Vagina (tissue), 2 donors: Measurements from ENCODE around the gene RORC. TPM values are rescaled to one million over a fixed set of nuclear protein-coding genes. Genes with fewer than 3 reads are reported as not detected.
A peak's percentile ranks its signal among the peaks of the same experiment; 100 is the strongest.

Source experiments
- DNase-seq, 2 donors: peaks; one replicate each; pipeline ENCODE4 v3.0.0-alpha.2; 2017; ENCODE audit errors: extremely low spot score in 2 of 2
- H3K27ac ChIP-seq: fragments of 200-600 bp; sonication (generic); one replicate; pipeline ENCODE4 v1.5.1; 2019
- H3K27me3 ChIP-seq: fragments of 200-600 bp; sonication (generic); one replicate; pipeline ENCODE4 v1.5.1; 2019
- H3K36me3 ChIP-seq, 2 donors: fragments of 200-600 bp; sonication (generic); one replicate each; pipeline ENCODE4 v1.5.1; 2017 to 2019
- H3K4me1 ChIP-seq: fragments of 200-600 bp; sonication (generic); one replicate; pipeline ENCODE4 v1.5.1; 2019
- H3K4me3 ChIP-seq, 2 donors: fragments of 200-600 bp; sonication (generic); 1 replicate in 1 of 2; 2 replicates in 1 of 2; pipeline ENCODE4 v1.5.1; 2016 to 2019
- H3K9me3 ChIP-seq: fragments of 200-600 bp; sonication (generic); one replicate; pipeline ENCODE4 v1.5.1; 2019
- CTCF ChIP-seq, 3 experiments: fragments of 450-650 bp in 2 of 3; fragments of 200-600 bp in 1 of 3; sonication (generic) in 1 of 3; IDR thresholded peaks; one replicate each; pipeline ENCODE4 v1.5.1; 2017 to 2019; ENCODE audit warnings: antibody characterized with exemption in 3 of 3, mild to moderate bottlenecking in 2 of 3, moderate library complexity in 2 of 3
- POLR2A ChIP-seq, 2 donors: fragments of 450-650 bp; IDR thresholded peaks; one replicate each; pipeline ENCODE4 v1.6.1; 2017; ENCODE audit warnings: antibody characterized with exemption in 2 of 2, mild to moderate bottlenecking in 2 of 2, moderate library complexity in 2 of 2
- POLR2AphosphoS5 ChIP-seq, 2 donors: sonication (generic); formaldehyde crosslinking; IDR thresholded peaks; one replicate each; pipeline ENCODE4 v1.9.0; 2017; ENCODE audit warnings: antibody characterized with exemption in 2 of 2, mild to moderate bottlenecking in 2 of 2, low read depth in 1 of 2; ENCODE audit not compliant: insufficient read depth in 1 of 2
- intact Hi-C: fragments of 100-400 bp; cut with DNase I; formaldehyde crosslinking; loops from one replicate; pipeline ENCODE4 v1.15.1; 2023
- total RNA-seq: library from RNA; depleted of rRNA; stranded (reverse); fragments of >200 nt; gene quantifications from one replicate; pipeline ENCODE4 v1.2.3, GENCODE V29; 2016

RORC gene
- total RNA-seq, 1 donor from 2014 or later = 8.1 TPM

- no peaks in the 10 kb centered on the region for H3K4me1 ChIP-seq
- no peaks in the 10 kb centered on the region for H3K36me3 ChIP-seq
- no peak overlapping the region for H3K4me3 ChIP-seq
- H3K9me3 ChIP-seq = no peaks in the 10 kb centered on the region
- no peaks in the 10 kb centered on the region for H3K27me3 ChIP-seq
- no peak for TF ChIP-seq POLR2A (IDR thresholded peaks at IDR 0.05)
- no peak for TF ChIP-seq CTCF (IDR thresholded peaks at IDR 0.05)
- TF ChIP-seq POLR2AphosphoS5 (IDR thresholded peaks at IDR 0.05; ENCODE audit: insufficient read depth in 1 of 2, low read depth in 1 of 2) = no peak
- no peak for DNase-seq
- no peak overlapping the region for H3K27ac ChIP-seq
- intact Hi-C loops = no loop called here
Observed at GRCh38 chr1:151798571-151798970, 33.0 kb downstream of the RORC start.

GRCh38 chr1:151790940-151791651 is 40.5 kb downstream of the RORC start:
- no peaks in the 10 kb centered on the region for H3K27me3 ChIP-seq
- intact Hi-C loops = no loop called here
- peak overlapping the region; percentile 48 for H3K27ac ChIP-seq
- no peaks in the 10 kb centered on the region for H3K36me3 ChIP-seq
- H3K4me3 ChIP-seq = peak overlapping the region; percentile 67 to 68
- H3K9me3 ChIP-seq = no peaks in the 10 kb centered on the region
- TF ChIP-seq POLR2A (IDR thresholded peaks at IDR 0.05) = no peak
- TF ChIP-seq POLR2AphosphoS5 (IDR thresholded peaks at IDR 0.05; ENCODE audit: insufficient read depth in 1 of 2, low read depth in 1 of 2) = no peak
- no peak for TF ChIP-seq CTCF (IDR thresholded peaks at IDR 0.05)
- DNase-seq = no peak
- H3K4me1 ChIP-seq = peaks cover 12% of the 10 kb centered on the region

GRCh38 chr1:151790071-151790939 is 41.3 kb downstream of the RORC start, which contains the start of gene TDRKH:
Gene TDRKH (minus strand): TSS chr1:151790500. CDS start chr1:151783022, 7,478 bp downstream.
- Histone ChIP-seq H3K4me3 (peak within 1 kb of the TSS; percentile 67 to 68), H3K9me3 (no peaks in the 10 kb centered on the region), H3K27me3 (no peaks in the 10 kb centered on the region), H3K36me3 (no peaks in the 10 kb centered on the region), H3K4me1 (peaks cover 12% of the 10 kb centered on the region), H3K27ac (peak within 1 kb of the TSS; percentile 48)
- no peak for TF ChIP-seq CTCF (IDR thresholded peaks at IDR 0.05)
- peak in 1 of 2 donors; percentile 29 for TF ChIP-seq POLR2A (IDR thresholded peaks at IDR 0.05)
- peak; percentile 76 to 93 for TF ChIP-seq POLR2AphosphoS5 (IDR thresholded peaks at IDR 0.05; ENCODE audit: insufficient read depth in 1 of 2, low read depth in 1 of 2)
- DNase-seq = peak in 1 of 2 donors; percentile 99
- intact Hi-C loops = no loop called here

- TF ChIP-seq CTCF (IDR thresholded peaks at IDR 0.05) (no peak), POLR2A (IDR thresholded peaks at IDR 0.05) (no peak), POLR2AphosphoS5 (IDR thresholded peaks at IDR 0.05; ENCODE audit: insufficient read depth in 1 of 2, low read depth in 1 of 2) (no peak)
- H3K9me3 ChIP-seq = no peaks in the 10 kb centered on the region
- no peaks in the 10 kb centered on the region for H3K36me3 ChIP-seq
- H3K4me1 ChIP-seq = peaks cover 12% of the 10 kb centered on the region
- H3K27me3 ChIP-seq = no peaks in the 10 kb centered on the region
- H3K27ac ChIP-seq = no peak overlapping the region
- DNase-seq = no peak
- intact Hi-C loops = no loop called here
- no peak overlapping the region for H3K4me3 ChIP-seq
Observed at GRCh38 chr1:151787689-151788088, 43.9 kb downstream of the RORC start.
